Right atrium auricular region (tissue), 2 donors: ENCODE results near the gene TRMT1L. TPM values are rescaled to one million over a fixed set of nuclear protein-coding genes. Genes with fewer than 3 reads are reported as not detected.

Experiments used
- DNase-seq: peaks from one replicate; pipeline ENCODE4 v3.0.0-alpha.2; 2019; ENCODE audit warnings: low spot score
- H3K27ac ChIP-seq, 2 donors: fragments of 200-600 bp; sonication (generic); 1 replicate in 1 of 2; 2 replicates in 1 of 2; pipeline ENCODE4 v1.5.1; 2016 to 2019
- H3K27me3 ChIP-seq, 2 donors: fragments of 200-600 bp; sonication (generic); one replicate each; pipeline versions ENCODE4 v1.5.1 to v1.6.0; 2017 to 2019
- H3K36me3 ChIP-seq: fragments of 200-600 bp; sonication (generic); one replicate; pipeline ENCODE4 v1.5.1; 2016
- H3K4me1 ChIP-seq, 2 donors: fragments of 200-600 bp; sonication (generic); one replicate each; pipeline versions ENCODE4 v1.5.1 to v1.6.0; 2017 to 2019
- H3K4me3 ChIP-seq, 2 donors: fragments of 200-600 bp; sonication (generic); 1 replicate in 1 of 2; 2 replicates in 1 of 2; pipeline ENCODE4 v1.5.1; 2017 to 2019; ENCODE audit warnings: mild to moderate bottlenecking in 1 of 2, moderate library complexity in 1 of 2
- H3K9me3 ChIP-seq, 2 donors: fragments of 200-600 bp; sonication (generic); one replicate each; pipeline ENCODE4 v1.5.1; 2019
- total RNA-seq, 2 donors: library from RNA; depleted of rRNA; stranded (reverse); fragments of >200 nt; gene quantifications; one replicate each; pipeline ENCODE4 v1.1.0, GENCODE V29; 2016
- TF ChIP-seq, protein P1 (sequence below), 2 donors: fragments of 200-600 bp; sonication (generic); IDR thresholded peaks; one replicate each; pipeline ENCODE4 v1.5.1; 2019; ENCODE audit warnings: antibody characterized with exemption in 2 of 2

TRMT1L gene
- total RNA-seq, 2 donors from 2014 or later, result 15.5 to 24.0 TPM

DNA sequence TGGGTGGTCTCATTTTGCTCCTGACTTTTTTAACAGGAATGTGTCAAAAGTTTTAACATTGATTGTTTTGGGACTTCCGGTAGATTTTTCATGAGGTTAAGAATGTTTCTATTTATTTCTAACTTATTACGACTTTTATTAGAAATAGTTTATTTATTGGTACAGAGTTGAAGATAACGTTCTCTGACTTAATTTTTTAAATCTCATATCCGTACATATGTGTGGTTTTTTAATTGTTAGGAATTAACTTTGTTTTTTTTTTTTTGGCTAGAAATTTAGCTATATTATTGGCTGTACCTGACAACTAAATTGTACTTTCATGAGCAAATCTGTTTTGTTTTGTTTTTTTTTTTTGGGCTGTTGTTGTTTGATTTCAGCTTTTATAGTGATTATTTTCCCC is 79.4 kb downstream of the TRMT1L start:
- H3K9me3 ChIP-seq, result no peaks in the 10 kb centered on the region
- TF ChIP-seq, protein P1, sequence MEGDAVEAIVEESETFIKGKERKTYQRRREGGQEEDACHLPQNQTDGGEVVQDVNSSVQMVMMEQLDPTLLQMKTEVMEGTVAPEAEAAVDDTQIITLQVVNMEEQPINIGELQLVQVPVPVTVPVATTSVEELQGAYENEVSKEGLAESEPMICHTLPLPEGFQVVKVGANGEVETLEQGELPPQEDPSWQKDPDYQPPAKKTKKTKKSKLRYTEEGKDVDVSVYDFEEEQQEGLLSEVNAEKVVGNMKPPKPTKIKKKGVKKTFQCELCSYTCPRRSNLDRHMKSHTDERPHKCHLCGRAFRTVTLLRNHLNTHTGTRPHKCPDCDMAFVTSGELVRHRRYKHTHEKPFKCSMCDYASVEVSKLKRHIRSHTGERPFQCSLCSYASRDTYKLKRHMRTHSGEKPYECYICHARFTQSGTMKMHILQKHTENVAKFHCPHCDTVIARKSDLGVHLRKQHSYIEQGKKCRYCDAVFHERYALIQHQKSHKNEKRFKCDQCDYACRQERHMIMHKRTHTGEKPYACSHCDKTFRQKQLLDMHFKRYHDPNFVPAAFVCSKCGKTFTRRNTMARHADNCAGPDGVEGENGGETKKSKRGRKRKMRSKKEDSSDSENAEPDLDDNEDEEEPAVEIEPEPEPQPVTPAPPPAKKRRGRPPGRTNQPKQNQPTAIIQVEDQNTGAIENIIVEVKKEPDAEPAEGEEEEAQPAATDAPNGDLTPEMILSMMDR (IDR thresholded peaks at IDR 0.05), result no peak
- DNase-seq, result no peak
- no peaks in the 10 kb centered on the region for H3K36me3 ChIP-seq
- no peak overlapping the region for H3K27ac ChIP-seq
- no peak overlapping the region for H3K4me3 ChIP-seq
- peaks cover 0 to 5% of the 10 kb centered on the region in 2 donors for H3K4me1 ChIP-seq
- no peaks in the 10 kb centered on the region for H3K27me3 ChIP-seq

DNA sequence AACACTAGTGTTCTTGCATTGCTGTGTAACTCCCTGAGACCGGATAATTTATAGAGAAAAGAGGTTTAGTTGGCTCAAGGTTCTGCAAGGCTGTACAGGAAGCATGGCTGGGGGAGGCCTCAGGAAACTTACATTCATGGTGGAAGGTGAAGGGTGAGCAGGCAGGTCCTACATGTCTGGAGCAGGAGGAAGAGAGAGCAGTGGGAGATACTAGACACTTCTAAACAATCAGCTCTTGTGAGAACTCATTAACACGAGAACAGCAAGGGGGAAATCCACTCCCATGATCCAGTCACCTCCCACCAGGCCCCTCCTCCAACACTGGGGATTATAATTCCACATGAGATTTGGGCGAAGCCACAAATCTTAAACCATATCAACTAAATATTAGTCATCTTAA is 81.3 kb downstream of the TRMT1L start:
- Histone ChIP-seq H3K27me3 (no peaks in the 10 kb centered on the region), H3K4me1 (peaks cover 0 to 3% of the 10 kb centered on the region in 2 donors), H3K4me3 (no peak overlapping the region), H3K36me3 (no peaks in the 10 kb centered on the region), H3K9me3 (no peaks in the 10 kb centered on the region), H3K27ac (no peak overlapping the region)
- DNase-seq, result no peak
- TF ChIP-seq, protein P1 (IDR thresholded peaks at IDR 0.05), result no peak

DNA sequence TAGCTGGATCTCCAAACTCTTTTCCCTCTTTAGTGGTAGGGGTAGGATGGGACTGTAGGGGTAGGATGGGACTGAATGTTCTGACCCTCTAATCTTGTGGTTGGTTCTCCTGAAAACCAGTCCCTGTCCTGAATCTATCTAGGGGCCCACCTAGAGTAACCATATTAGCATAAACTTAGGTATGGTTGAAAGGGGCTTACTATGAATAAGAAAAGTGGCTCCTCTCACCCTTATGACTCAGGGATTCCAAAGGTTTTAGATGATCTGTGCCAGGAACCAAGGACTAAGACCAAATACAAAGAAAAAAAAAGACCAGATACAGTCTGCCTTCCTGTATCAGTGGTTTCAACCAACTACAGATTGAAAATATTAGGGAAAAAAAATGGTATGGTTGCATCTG is 82.4 kb downstream of the TRMT1L start:
- TF ChIP-seq, protein P1 (IDR thresholded peaks at IDR 0.05), result no peak

GRCh38 chr1:185073725-185074124 is 83.0 kb downstream of the TRMT1L start:
- H3K9me3 ChIP-seq, result no peaks in the 10 kb centered on the region
- no peaks in the 10 kb centered on the region for H3K27me3 ChIP-seq
- no peak overlapping the region for H3K27ac ChIP-seq
- no peak for DNase-seq
- TF ChIP-seq, protein P1 (IDR thresholded peaks at IDR 0.05), result no peak
- no peaks in the 10 kb centered on the region for H3K36me3 ChIP-seq
- H3K4me3 ChIP-seq, result no peak overlapping the region
- peaks cover 0 to under 1% of the 10 kb centered on the region in 2 donors for H3K4me1 ChIP-seq

More for the DNA sequence above, 82.4 kb downstream of the TRMT1L start:
- Histone ChIP-seq H3K4me3 (no peak overlapping the region), H3K9me3 (no peaks in the 10 kb centered on the region), H3K36me3 (no peaks in the 10 kb centered on the region), H3K27me3 (no peaks in the 10 kb centered on the region), H3K4me1 (no peaks in the 10 kb centered on the region), H3K27ac (no peak overlapping the region)
- no peak for DNase-seq

DNA sequence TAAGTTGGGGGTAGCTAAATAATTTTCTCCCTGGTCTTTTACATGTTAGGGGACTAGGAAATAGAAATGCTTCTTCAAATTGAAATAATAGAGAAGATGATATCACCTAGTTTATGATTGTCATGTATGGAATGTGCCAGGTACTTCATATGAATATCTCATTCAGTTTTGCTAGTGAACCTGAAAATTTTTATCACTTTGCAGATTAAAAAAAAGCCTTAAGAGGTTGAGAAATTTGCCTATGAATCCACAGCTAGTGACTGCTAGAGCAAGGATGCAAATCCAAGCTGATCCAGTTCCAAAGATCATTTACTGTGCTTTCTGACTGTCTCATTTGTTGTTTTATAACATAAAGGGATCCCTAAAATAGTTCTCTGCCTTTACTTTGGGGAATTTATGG is 86.7 kb downstream of the TRMT1L start:
- DNase-seq, result no peak
- H3K36me3 ChIP-seq, result no peaks in the 10 kb centered on the region
- peaks cover 0 to 5% of the 10 kb centered on the region in 2 donors for H3K4me1 ChIP-seq
- TF ChIP-seq, protein P1 (IDR thresholded peaks at IDR 0.05), result no peak
- no peak overlapping the region for H3K4me3 ChIP-seq
- no peaks in the 10 kb centered on the region for H3K27me3 ChIP-seq
- H3K27ac ChIP-seq, result no peak overlapping the region
- H3K9me3 ChIP-seq, result no peaks in the 10 kb centered on the region

GRCh38 chr1:185069202-185069772 is 87.5 kb downstream of the TRMT1L start:
- TF ChIP-seq, protein P1 (IDR thresholded peaks at IDR 0.05), result no peak
- DNase-seq, result no peak
- no peak overlapping the region for H3K4me3 ChIP-seq
- H3K36me3 ChIP-seq, result no peaks in the 10 kb centered on the region
- H3K27ac ChIP-seq, result no peak overlapping the region
- H3K4me1 ChIP-seq, result peaks cover 0 to 5% of the 10 kb centered on the region in 2 donors
- H3K9me3 ChIP-seq, result no peaks in the 10 kb centered on the region
- no peaks in the 10 kb centered on the region for H3K27me3 ChIP-seq
